H9 (cell line): ENCODE results near the gene GGA2. TPM values are rescaled to one million over a fixed set of nuclear protein-coding genes. Genes with fewer than 3 reads are reported as not detected.

Source experiments
- DNase-seq: peaks from one replicate; pipeline ENCODE4 v3.0.0-alpha.2; 2017
- H2AFZ ChIP-seq: one replicate; pipeline ENCODE4 v1.6.1; 2013; ENCODE audit warnings: mild to moderate bottlenecking, low read length, control low read depth, moderate library complexity
- H2AK5ac ChIP-seq: 2 replicates; pipeline ENCODE4 v1.6.1; 2013; ENCODE audit warnings: low read length, control low read depth, mixed read lengths; ENCODE audit not compliant: insufficient read length
- H2BK120ac ChIP-seq: one replicate; pipeline ENCODE4 v1.6.1; 2013; ENCODE audit warnings: low read depth, mild to moderate bottlenecking, low read length, control low read depth, inconsistent platforms; ENCODE audit not compliant: poor library complexity, severe bottlenecking
- H2BK12ac ChIP-seq: 2 replicates; pipeline ENCODE4 v1.6.1; 2013; ENCODE audit warnings: low read length, control low read depth, mixed read lengths, low read depth; ENCODE audit not compliant: insufficient read length
- H2BK15ac ChIP-seq: 2 replicates; pipeline ENCODE4 v1.6.1; 2013; ENCODE audit warnings: low read depth, low read length, control low read depth
- H2BK20ac ChIP-seq: one replicate; pipeline ENCODE4 v1.6.1; 2013; ENCODE audit warnings: low read depth, mild to moderate bottlenecking, low read length, control low read depth, inconsistent platforms; ENCODE audit not compliant: poor library complexity, severe bottlenecking
- H2BK5ac ChIP-seq: 2 replicates; pipeline ENCODE4 v1.6.1; 2013; ENCODE audit warnings: low read length, control low read depth, mixed read lengths; ENCODE audit not compliant: insufficient read length
- H3K14ac ChIP-seq: 2 replicates; pipeline ENCODE4 v1.6.1; 2013; ENCODE audit warnings: low read length, control low read depth; ENCODE audit not compliant: insufficient read depth
- H3K18ac ChIP-seq: 2 replicates; pipeline ENCODE4 v1.6.1; 2013; ENCODE audit warnings: low read depth, mild to moderate bottlenecking, mixed read lengths, low read length, control low read depth; ENCODE audit not compliant: insufficient read length
- H3K23ac ChIP-seq: 2 replicates; pipeline ENCODE4 v1.6.1; 2013; ENCODE audit warnings: low read length, control low read depth, mixed read lengths, low read depth; ENCODE audit not compliant: insufficient read length
- H3K23me2 ChIP-seq: 2 replicates; pipeline ENCODE4 v1.6.1; 2013; ENCODE audit warnings: low read depth, mild to moderate bottlenecking, mixed read lengths, low read length, control low read depth; ENCODE audit not compliant: insufficient read length, poor library complexity, severe bottlenecking
- H3K27ac ChIP-seq: 2 replicates; pipeline ENCODE4 v1.5.1; 2013; ENCODE audit warnings: low read length, control low read depth, mixed read lengths, low read depth; ENCODE audit not compliant: insufficient read length
- H3K27me3 ChIP-seq: 2 replicates; pipeline ENCODE4 v1.6.1; 2013; ENCODE audit warnings: low read length, control low read depth, inconsistent platforms; ENCODE audit not compliant: insufficient read depth
- H3K4ac ChIP-seq: 2 replicates; pipeline ENCODE4 v1.6.1; 2013; ENCODE audit warnings: low read depth, mild to moderate bottlenecking, control low read depth, inconsistent platforms, low read length, moderate library complexity
- H3K4me1 ChIP-seq: 2 replicates; pipeline ENCODE4 v1.6.1; 2013; ENCODE audit warnings: low read length, control low read depth, inconsistent platforms; ENCODE audit not compliant: insufficient read depth
- H3K4me2 ChIP-seq: 2 replicates; pipeline ENCODE4 v1.6.1; 2013; ENCODE audit warnings: low read length, control low read depth, mixed read lengths; ENCODE audit not compliant: insufficient read length, insufficient read depth
- H3K56ac ChIP-seq: 2 replicates; pipeline ENCODE4 v1.6.1; 2013; ENCODE audit warnings: low read depth, mild to moderate bottlenecking, mixed read lengths, low read length, control low read depth; ENCODE audit not compliant: insufficient read length
- H3K79me1 ChIP-seq: 2 replicates; pipeline ENCODE4 v1.6.1; 2013; ENCODE audit warnings: low read depth, mild to moderate bottlenecking, moderate library complexity, low read length, control low read depth, inconsistent platforms; ENCODE audit not compliant: insufficient read depth, poor library complexity, severe bottlenecking
- H3K79me2 ChIP-seq: 2 replicates; pipeline ENCODE4 v1.6.1; 2013; ENCODE audit warnings: low read length, control low read depth, inconsistent platforms; ENCODE audit not compliant: insufficient read depth
- H3K9ac ChIP-seq: 2 replicates; pipeline ENCODE4 v1.6.1; 2013; ENCODE audit warnings: low read length, control low read depth, mixed read lengths; ENCODE audit not compliant: insufficient read length; ENCODE audit errors: extremely low read depth
- H3K9me3 ChIP-seq: one replicate; pipeline ENCODE4 v1.6.1; 2013; ENCODE audit warnings: low read depth, low read length, inconsistent platforms; ENCODE audit not compliant: control insufficient read depth
- H3T11ph ChIP-seq: one replicate; pipeline ENCODE4 v1.6.1; 2013; ENCODE audit warnings: mild to moderate bottlenecking, low read length, control low read depth, inconsistent platforms
- H4K20me1 ChIP-seq: one replicate; pipeline ENCODE4 v1.6.1; 2013; ENCODE audit not compliant: control insufficient read depth, insufficient read length, insufficient read depth
- H4K5ac ChIP-seq: 2 replicates; pipeline ENCODE4 v1.6.1; 2013; ENCODE audit warnings: low read depth, mild to moderate bottlenecking, mixed read lengths, low read length, control low read depth; ENCODE audit not compliant: insufficient read length
- H4K8ac ChIP-seq: replicated peaks from 2 replicates; pipeline ENCODE4 v1.6.1; 2013; ENCODE audit warnings: low read length, control low read depth, mixed read lengths, low read depth; ENCODE audit not compliant: insufficient read length
- H4K91ac ChIP-seq: 2 replicates; pipeline ENCODE4 v1.6.1; 2013; ENCODE audit warnings: low read depth, mild to moderate bottlenecking, moderate library complexity, mixed read lengths, low read length, control low read depth; ENCODE audit not compliant: insufficient read length
- H3K27ac Mint-ChIP-seq, 3 experiments: 2 replicates in 2 of 3; 3 replicates in 1 of 3; pipeline ENCODE4 v1.8.0; 2020 to 2021; ENCODE audit warnings: mixed read lengths in 3 of 3, mild to moderate bottlenecking in 1 of 3, moderate library complexity in 1 of 3
- H3K27me3 Mint-ChIP-seq: 2 replicates; pipeline ENCODE4 v1.8.0; 2021; ENCODE audit warnings: low read depth, mild to moderate bottlenecking, moderate library complexity, mixed read lengths
- H3K36me3 Mint-ChIP-seq, 3 experiments: 2 replicates in 2 of 3; 3 replicates in 1 of 3; pipeline ENCODE4 v1.8.0; 2020 to 2021; ENCODE audit warnings: low read depth in 3 of 3, mixed read lengths in 3 of 3; ENCODE audit not compliant: insufficient read depth in 1 of 3
- H3K4me1 Mint-ChIP-seq, 2 experiments: 2 replicates each; pipeline ENCODE4 v1.8.0; 2020; ENCODE audit warnings: mixed read lengths in 2 of 2
- H3K4me3 Mint-ChIP-seq, 2 experiments: 2 replicates in 1 of 2; 3 replicates in 1 of 2; pipeline ENCODE4 v1.8.0; 2020 to 2021; ENCODE audit warnings: mild to moderate bottlenecking in 2 of 2, mixed read lengths in 2 of 2, moderate library complexity in 1 of 2
- H3K9me3 Mint-ChIP-seq, 2 experiments: 2 replicates in 1 of 2; 3 replicates in 1 of 2; pipeline ENCODE4 v1.8.0; 2020; ENCODE audit warnings: mild to moderate bottlenecking in 2 of 2, mixed read lengths in 2 of 2, moderate library complexity in 1 of 2
- WGBS: extraction: QIAGEN DNeasy Blood & Tissue Kit; methylation state at CpG from one replicate; pipeline ENCODE4 v1.1.7; 2013; ENCODE audit warnings: missing lambda C conversion rate, low lambda C conversion rate, mixed read lengths; ENCODE audit not compliant: insufficient read length; ENCODE audit errors: extremely low coverage; 5-methylcytosine and 5-hydroxymethylcytosine counted together
- total RNA-seq: library from RNA; stranded (reverse); gene quantifications from 2 replicates; pipeline ENCODE4 v1.2.1, GENCODE V29; 2021
- TF ChIP-seq, protein P1 (sequence below): fragments of 200-600 bp; sonication (generic); conservative IDR thresholded peaks from 3 replicates; pipeline ENCODE4 v1.8.0; 2021; ENCODE audit warnings: antibody characterized with exemption, mild to moderate bottlenecking

Gene GGA2
- total RNA-seq, 1 experiment from 2014 or later = 143 TPM

DNA sequence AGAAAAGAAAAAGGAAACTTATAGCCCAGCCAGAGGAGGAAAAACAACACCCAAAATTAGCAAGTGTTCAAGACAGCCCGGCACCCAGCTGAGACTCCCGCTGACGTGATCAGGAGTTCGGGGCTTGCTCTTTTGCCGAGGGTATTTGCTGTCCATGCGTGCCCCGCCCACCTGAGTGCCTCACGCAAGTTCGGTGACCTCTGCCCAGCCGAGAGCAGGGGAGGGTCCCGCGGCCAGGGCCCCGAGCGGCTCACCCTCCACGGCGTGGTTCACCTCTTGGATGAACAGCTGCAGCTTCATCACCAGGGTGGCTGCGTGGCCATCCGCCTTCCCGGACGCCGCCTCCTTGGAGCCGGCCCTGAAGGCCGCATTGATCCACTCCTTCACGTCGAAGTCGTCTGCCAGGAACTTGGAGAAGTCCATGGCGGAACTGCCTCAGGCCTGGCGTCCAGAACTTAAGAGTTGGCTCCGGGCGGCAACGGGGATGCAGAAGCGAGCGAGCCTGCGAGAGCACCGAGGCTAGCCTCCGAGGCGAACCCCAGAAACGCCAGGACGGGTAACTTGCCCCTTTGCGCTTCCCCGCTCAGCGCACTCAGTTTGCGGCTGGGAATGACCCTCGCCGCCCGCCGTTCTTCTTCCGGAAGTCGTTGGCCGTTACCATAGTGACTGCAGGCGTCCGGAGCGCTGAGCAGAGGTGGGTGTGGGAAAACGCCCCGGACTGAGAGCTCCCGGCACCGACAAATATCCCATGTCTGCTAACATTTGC lies 57.5 kb downstream of the GGA2 start, which contains the start of gene COG7:
Gene COG7, minus strand, starts transcription at position 618 of the 766 bp plus-strand sequence. Its CDS starts 195 bp downstream, at position 423.
- Histone ChIP-seq H3K79me1 (no peaks in the 10 kb centered on the region), H3K18ac (peak within 1 kb of the TSS; percentile 55), H2BK120ac (no peak within 1 kb of the TSS), H2BK20ac (no peak within 1 kb of the TSS), H2BK15ac (no peak within 1 kb of the TSS), H3K4me1 (no peaks in the 10 kb centered on the region), H3K27ac (no peak within 1 kb of the TSS), H4K91ac (no peak within 1 kb of the TSS), H3K4me2 (peak within 1 kb of the TSS; percentile 90), H3T11ph (no peak within 1 kb of the TSS), H4K8ac (no peak within 1 kb of the TSS), H3K4ac (no peak within 1 kb of the TSS), H3K79me2 (no peaks in the 10 kb centered on the region), H3K56ac (no peak within 1 kb of the TSS), H3K9me3 (no peaks in the 10 kb centered on the region), H3K23ac (no peak within 1 kb of the TSS), H3K9ac (peak within 1 kb of the TSS; percentile 67), H3K14ac (peak within 1 kb of the TSS; percentile 51; the same call in 1 of the 2 replicates), H3K23me2 (peaks cover 7% of the 10 kb centered on the region), H2BK5ac (no peak within 1 kb of the TSS), H2BK12ac (no peak within 1 kb of the TSS), H3K27me3 (no peaks in the 10 kb centered on the region), H2AFZ (no peak within 1 kb of the TSS), H4K20me1 (no peaks in the 10 kb centered on the region), H4K5ac (no peak within 1 kb of the TSS), H2AK5ac (no peak within 1 kb of the TSS)
- Mint-ChIP-seq H3K27ac (peak within 1 kb of the TSS; percentile 46 to 97 (median 94)), H3K36me3 (peaks cover 0 to 8% (median 0%) of the 10 kb centered on the region in 3 experiments; a peak in 1 of 7 replicates), H3K9me3 (no peaks in the 10 kb centered on the region; a peak in 1 of 5 replicates), H3K4me3 (peak within 1 kb of the TSS; percentile 73 to 89), H3K4me1 (peaks cover 10 to 11% of the 10 kb centered on the region in 2 experiments), H3K27me3 (no peaks in the 10 kb centered on the region)
- TF ChIP-seq, protein P1, sequence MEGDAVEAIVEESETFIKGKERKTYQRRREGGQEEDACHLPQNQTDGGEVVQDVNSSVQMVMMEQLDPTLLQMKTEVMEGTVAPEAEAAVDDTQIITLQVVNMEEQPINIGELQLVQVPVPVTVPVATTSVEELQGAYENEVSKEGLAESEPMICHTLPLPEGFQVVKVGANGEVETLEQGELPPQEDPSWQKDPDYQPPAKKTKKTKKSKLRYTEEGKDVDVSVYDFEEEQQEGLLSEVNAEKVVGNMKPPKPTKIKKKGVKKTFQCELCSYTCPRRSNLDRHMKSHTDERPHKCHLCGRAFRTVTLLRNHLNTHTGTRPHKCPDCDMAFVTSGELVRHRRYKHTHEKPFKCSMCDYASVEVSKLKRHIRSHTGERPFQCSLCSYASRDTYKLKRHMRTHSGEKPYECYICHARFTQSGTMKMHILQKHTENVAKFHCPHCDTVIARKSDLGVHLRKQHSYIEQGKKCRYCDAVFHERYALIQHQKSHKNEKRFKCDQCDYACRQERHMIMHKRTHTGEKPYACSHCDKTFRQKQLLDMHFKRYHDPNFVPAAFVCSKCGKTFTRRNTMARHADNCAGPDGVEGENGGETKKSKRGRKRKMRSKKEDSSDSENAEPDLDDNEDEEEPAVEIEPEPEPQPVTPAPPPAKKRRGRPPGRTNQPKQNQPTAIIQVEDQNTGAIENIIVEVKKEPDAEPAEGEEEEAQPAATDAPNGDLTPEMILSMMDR = no peak
- DNase-seq = peak; percentile 90
- WGBS = no CpG with 5 or more reads among the region's 57 CpGs
